H1 (cell line): ENCODE results near the gene SNCAIP. TPM values are rescaled to one million over a fixed set of nuclear protein-coding genes. Genes with fewer than 3 reads are reported as not detected.

ENCODE experiments used
- CTCF ChIA-PET: fragments of 300-600 bp; sonication (Branson Sonifier 250); formaldehyde crosslinking; loops from one replicate; lab custom pipeline; 2021; ENCODE audit not compliant: partially characterized antibody; lab: Charles Lee
- POLR2A ChIA-PET: fragments of 300-600 bp; sonication (Branson Sonifier 250); formaldehyde crosslinking; loops from one replicate; lab custom pipeline; 2021; ENCODE audit warnings: inconsistent platforms; ENCODE audit not compliant: partially characterized antibody; lab: Charles Lee
- DNase-seq, 2 experiments: peaks; one replicate each; pipeline versions ENCODE4 v3.0.0 to v3.0.0-alpha.2; 2010 to 2022; ENCODE audit warnings: low spot score in 2 of 2, low read depth in 1 of 2, mixed read lengths in 1 of 2
- FAIRE-seq: peaks from 2 replicates; lab custom pipeline; 2011; peaks lifted over from hg19 to GRCh38; lab: Jason Lieb, UNC
- H2AFZ ChIP-seq: 2 replicates; pipeline ENCODE4 v1.8.1; 2012; ENCODE audit warnings: low read length, inconsistent platforms
- H2AK5ac ChIP-seq: 2 replicates; pipeline ENCODE4 v1.6.1; 2013; ENCODE audit warnings: low read depth, low read length
- H2BK120ac ChIP-seq: replicated peaks from 2 replicates; pipeline ENCODE3; 2013; ENCODE audit warnings: low read depth, low read length, inconsistent platforms
- H2BK12ac ChIP-seq: 2 replicates; pipeline ENCODE4 v1.6.1; 2013; ENCODE audit warnings: low read depth, low read length
- H2BK15ac ChIP-seq: 2 replicates; pipeline ENCODE4 v1.6.1; 2013; ENCODE audit warnings: low read length
- H2BK20ac ChIP-seq: 2 replicates; pipeline ENCODE4 v1.6.1; 2013; ENCODE audit warnings: low read length
- H2BK5ac ChIP-seq: 2 replicates; pipeline ENCODE4 v1.6.1; 2013; ENCODE audit warnings: low read depth, low read length
- H3K14ac ChIP-seq: 2 replicates; pipeline ENCODE4 v1.6.1; 2013; ENCODE audit warnings: inconsistent platforms; ENCODE audit not compliant: insufficient read length
- H3K18ac ChIP-seq: 2 replicates; pipeline ENCODE4 v1.6.1; 2013; ENCODE audit warnings: low read length; ENCODE audit errors: extremely low read depth
- H3K23ac ChIP-seq: 2 replicates; pipeline ENCODE4 v1.6.1; 2013; ENCODE audit warnings: inconsistent platforms; ENCODE audit not compliant: insufficient read length
- H3K23me2 ChIP-seq: 2 replicates; pipeline ENCODE4 v1.6.1; 2013; ENCODE audit warnings: low read depth, low read length
- H3K27ac ChIP-seq: 2 replicates; pipeline ENCODE4 v1.6.1; 2011; ENCODE audit warnings: low read depth, low read length, inconsistent platforms
- H3K27me3 ChIP-seq, 4 experiments: replicated peaks in 1 of 4; 1 replicate in 1 of 4; 2 replicates in 3 of 4; pipeline versions ENCODE4 v1.6.1 to v1.8.1; 2011 to 2013; ENCODE audit warnings: low read length in 3 of 4, mild to moderate bottlenecking in 3 of 4, inconsistent platforms in 2 of 4, mixed read lengths in 2 of 4, moderate library complexity in 1 of 4; ENCODE audit not compliant: control insufficient read depth in 3 of 4, insufficient read depth in 3 of 4; ENCODE audit errors: extremely low read depth in 1 of 4
- H3K36me3 ChIP-seq, 4 experiments: 2 replicates each; pipeline versions ENCODE4 v1.6.1 to v1.8.1; 2011 to 2013; ENCODE audit warnings: mild to moderate bottlenecking in 4 of 4, low read length in 3 of 4, moderate library complexity in 2 of 4, control low read depth in 1 of 4, inconsistent platforms in 1 of 4; ENCODE audit not compliant: insufficient read depth in 4 of 4, control insufficient read depth in 2 of 4
- H3K4ac ChIP-seq: replicated peaks from 2 replicates; pipeline ENCODE3; 2013; ENCODE audit warnings: low read length, low read depth, mixed read lengths, inconsistent platforms; ENCODE audit not compliant: insufficient read length
- H3K4me1 ChIP-seq, 4 experiments: replicated peaks in 1 of 4; 1 replicate in 1 of 4; 2 replicates in 3 of 4; pipeline versions ENCODE4 v1.6.1 to v1.8.1; 2011 to 2013; ENCODE audit warnings: low read length in 3 of 4, inconsistent platforms in 2 of 4, mixed read lengths in 1 of 4; ENCODE audit not compliant: insufficient read depth in 4 of 4, control insufficient read depth in 3 of 4
- H3K4me2 ChIP-seq, 2 experiments: 2 replicates each; pipeline versions ENCODE4 v1.6.1 to v1.8.1; 2011 to 2013; ENCODE audit warnings: low read depth in 2 of 2, low read length in 2 of 2, control low read depth in 1 of 2, inconsistent platforms in 1 of 2, mild to moderate bottlenecking in 1 of 2; ENCODE audit not compliant: insufficient read depth in 1 of 2
- H3K4me3 ChIP-seq, 4 experiments: fragments of 200-600, 300-600 bp in 1 of 4; sonication (generic), shearing (Covaris generic), sonication (Bioruptor Twin) in 1 of 4; 2 replicates each; pipeline versions ENCODE4 v1.5.1 to v1.8.1; 2011 to 2016; ENCODE audit warnings: low read length in 4 of 4, low read depth in 3 of 4, control low read depth in 2 of 4, inconsistent platforms in 2 of 4, mild to moderate bottlenecking in 2 of 4, mixed read lengths in 1 of 4, moderate library complexity in 1 of 4; ENCODE audit not compliant: insufficient read depth in 2 of 4; ENCODE audit errors: extremely low read depth in 1 of 4
- H3K56ac ChIP-seq: replicated peaks from 2 replicates; pipeline ENCODE3; 2013; ENCODE audit warnings: low read depth, mild to moderate bottlenecking, mixed read lengths, low read length, inconsistent platforms; ENCODE audit not compliant: insufficient read length
- H3K79me1 ChIP-seq: 2 replicates; pipeline ENCODE4 v1.6.1; 2013; ENCODE audit warnings: low read depth, low read length, control low read depth
- H3K79me2 ChIP-seq, 2 experiments: 2 replicates each; pipeline versions ENCODE4 v1.6.1 to v1.8.1; 2012 to 2013; ENCODE audit warnings: low read length in 2 of 2, mild to moderate bottlenecking in 2 of 2, inconsistent platforms in 1 of 2; ENCODE audit not compliant: insufficient read depth in 2 of 2, control insufficient read depth in 1 of 2
- H3K9ac ChIP-seq, 4 experiments: replicated peaks in 1 of 4; 1 replicate in 1 of 4; 2 replicates in 3 of 4; pipeline versions ENCODE4 v1.6.1 to v1.8.1; 2011 to 2013; ENCODE audit warnings: low read depth in 3 of 4, low read length in 3 of 4, control low read depth in 2 of 4, mild to moderate bottlenecking in 2 of 4, moderate library complexity in 2 of 4, inconsistent platforms in 1 of 4; ENCODE audit errors: extremely low read depth in 1 of 4
- H3K9me3 ChIP-seq, 2 experiments: 2 replicates each; pipeline versions ENCODE4 v1.6.1 to v1.8.1; 2012 to 2013; ENCODE audit warnings: mild to moderate bottlenecking in 2 of 2, moderate library complexity in 2 of 2, control low read depth in 1 of 2, inconsistent platforms in 1 of 2, low read depth in 1 of 2, low read length in 1 of 2, mixed read lengths in 1 of 2; ENCODE audit not compliant: insufficient read depth in 2 of 2
- H4K20me1 ChIP-seq, 2 experiments: replicated peaks in 1 of 2; 2 replicates each; pipeline versions ENCODE3 to v1.8.1; 2011 to 2013; ENCODE audit warnings: inconsistent platforms in 2 of 2, low read length in 2 of 2, mild to moderate bottlenecking in 1 of 2; ENCODE audit not compliant: insufficient read depth in 2 of 2, control insufficient read depth in 1 of 2
- H4K5ac ChIP-seq: 2 replicates; pipeline ENCODE4 v1.6.1; 2013; ENCODE audit warnings: low read length, low read depth, mixed read lengths, inconsistent platforms; ENCODE audit not compliant: insufficient read length
- H4K8ac ChIP-seq: 2 replicates; pipeline ENCODE4 v1.8.0; 2013; ENCODE audit warnings: mild to moderate bottlenecking, moderate library complexity, low read length, inconsistent platforms; ENCODE audit not compliant: insufficient read depth; ENCODE audit errors: extremely low read depth
- H4K91ac ChIP-seq: replicated peaks from 2 replicates; pipeline ENCODE3; 2013; ENCODE audit warnings: low read length, mixed read lengths, inconsistent platforms; ENCODE audit not compliant: insufficient read length
- CEBPB ChIP-seq: IDR thresholded peaks from 2 replicates; pipeline ENCODE4 v1.6.1; 2012; ENCODE audit warnings: low read depth, low read length
- CREB1 ChIP-seq: IDR thresholded peaks from 2 replicates; pipeline ENCODE4 v1.6.1; 2012; ENCODE audit warnings: inconsistent platforms
- GTF2F1 ChIP-seq: IDR thresholded peaks from 2 replicates; pipeline ENCODE4 v1.6.1; 2012; ENCODE audit warnings: low read depth, low read length, improper control_type of control experiment, borderline replicate concordance
- KDM5A ChIP-seq: fragments of 200-600 bp; IDR thresholded peaks from 2 replicates; pipeline ENCODE4 v1.7.1; 2012; ENCODE audit warnings: mild to moderate bottlenecking, low read length, inconsistent platforms, mixed read lengths
- WGBS, 2 experiments: shearing (Covaris generic) in 1 of 2; methylation state at CpG; one replicate each; pipeline versions ENCODE4 v1.1.6 to v1.1.7; 2013 to 2015; ENCODE audit warnings: low lambda C conversion rate in 2 of 2, mixed read lengths in 2 of 2, inconsistent platforms in 1 of 2, low coverage in 1 of 2, missing lambda C conversion rate in 1 of 2; ENCODE audit not compliant: insufficient replicate concordance in 2 of 2, insufficient coverage in 1 of 2, insufficient read length in 1 of 2; ENCODE audit errors: extremely low coverage in 1 of 2, missing lambda C conversion rate in 1 of 2; 5-methylcytosine and 5-hydroxymethylcytosine counted together
- polyA plus RNA-seq, 7 experiments: library from polyadenylated mRNA; depleted of rRNA in 3 of 7; stranded (reverse) in 5 of 7; unstranded in 2 of 7; fragments of >200 nt in 5 of 7; fragments of 200-250 nt in 2 of 7; gene quantifications; 1 replicate in 5 of 7; 2 replicates in 1 of 7; 4 replicates in 1 of 7; pipeline versions ENCODE4 v1.2.1 to v1.2.3, GENCODE V29; 2011 to 2013; ENCODE audit warnings: missing spikeins in 2 of 7, mixed read lengths in 2 of 7
- total RNA-seq: library from RNA; stranded (reverse); fragmentation: NEBNext Ultra II Directional; extraction: Animal tissue kit (Norgen Biotek cat#: 25700); gene quantifications from 2 replicates; pipeline ENCODE4 v1.2.1, GENCODE V29; 2021

Gene SNCAIP
- total and polyA plus RNA-seq, 2 of the 8 experiments (the other 6 are each of a cell fraction or from before 2014, with no cell fraction given): 3.9 to 9.0 TPM

DNA sequence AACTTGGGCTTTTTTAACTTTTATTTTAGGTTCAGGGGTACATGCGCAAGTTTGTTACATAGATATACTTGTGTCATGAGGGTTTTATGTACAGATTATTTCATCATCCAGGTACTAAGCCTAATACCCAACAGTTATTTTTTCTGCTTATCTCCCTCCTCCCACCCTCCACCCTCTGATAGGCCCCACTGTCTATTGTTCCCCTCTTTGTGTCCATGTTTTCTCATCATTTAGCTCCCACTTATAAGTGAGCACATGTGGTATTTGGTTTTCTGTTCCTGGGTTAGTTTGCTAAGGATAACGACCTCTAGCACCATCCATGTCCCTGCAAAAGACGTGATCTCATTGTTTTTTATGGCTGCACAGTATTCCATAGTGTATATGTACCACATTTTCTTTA lies 172.1 kb downstream of the SNCAIP start:
- Histone ChIP-seq H2AFZ (no peak overlapping the region), H3K9me3 (no peaks in the 10 kb centered on the region), H3K79me1 (no peaks in the 10 kb centered on the region), H3K23me2 (no peaks in the 10 kb centered on the region), H2BK5ac (no peak overlapping the region), H3K79me2 (no peaks in the 10 kb centered on the region), H3K23ac (no peak overlapping the region), H3K4me3 (no peak overlapping the region), H2AK5ac (no peak overlapping the region), H2BK12ac (no peak overlapping the region), H3K4ac (no peak overlapping the region), H2BK20ac (no peak overlapping the region), H2BK15ac (no peak overlapping the region), H4K20me1 (no peaks in the 10 kb centered on the region), H3K4me2 (no peak overlapping the region), H4K8ac (no peak overlapping the region), H3K14ac (no peak overlapping the region), H3K4me1 (no peaks in the 10 kb centered on the region), H3K9ac (no peak overlapping the region), H3K36me3 (no peaks in the 10 kb centered on the region), H3K56ac (no peak overlapping the region), H3K18ac (no peak overlapping the region), H4K91ac (no peak overlapping the region), H3K27ac (no peak overlapping the region), H3K27me3 (no peaks in the 10 kb centered on the region), H4K5ac (no peak overlapping the region), H2BK120ac (no peak overlapping the region)
- ChIA-PET CTCF (interaction anchor here (1.2 to 1.3 kb wide), 2 partner anchors 15 to 16 kb away, joined by 3 read pairs; no protein-coding TSS in a partner anchor), POLR2A (no interaction called here)
- no peak for FAIRE-seq
- DNase-seq: no peak
- TF ChIP-seq CEBPB: no peak
- no peak for TF ChIP-seq KDM5A
- no peak for TF ChIP-seq GTF2F1
- no peak for TF ChIP-seq CREB1
- WGBS, 2 experiments: 91% methylated on average over 3 of the region's 3 CpGs; no CpG with 5 or more reads in 1 of the 2 experiments
